ENCODE measurements around the gene ZNF516. TPM values are rescaled to one million over a fixed set of nuclear protein-coding genes. Genes with fewer than 3 reads are reported as not detected.

The ZNF516 gene
- total RNA-seq, 4 donors from 2014 or later: 20.5 to 55.4 (median 22.4) TPM

DNA sequence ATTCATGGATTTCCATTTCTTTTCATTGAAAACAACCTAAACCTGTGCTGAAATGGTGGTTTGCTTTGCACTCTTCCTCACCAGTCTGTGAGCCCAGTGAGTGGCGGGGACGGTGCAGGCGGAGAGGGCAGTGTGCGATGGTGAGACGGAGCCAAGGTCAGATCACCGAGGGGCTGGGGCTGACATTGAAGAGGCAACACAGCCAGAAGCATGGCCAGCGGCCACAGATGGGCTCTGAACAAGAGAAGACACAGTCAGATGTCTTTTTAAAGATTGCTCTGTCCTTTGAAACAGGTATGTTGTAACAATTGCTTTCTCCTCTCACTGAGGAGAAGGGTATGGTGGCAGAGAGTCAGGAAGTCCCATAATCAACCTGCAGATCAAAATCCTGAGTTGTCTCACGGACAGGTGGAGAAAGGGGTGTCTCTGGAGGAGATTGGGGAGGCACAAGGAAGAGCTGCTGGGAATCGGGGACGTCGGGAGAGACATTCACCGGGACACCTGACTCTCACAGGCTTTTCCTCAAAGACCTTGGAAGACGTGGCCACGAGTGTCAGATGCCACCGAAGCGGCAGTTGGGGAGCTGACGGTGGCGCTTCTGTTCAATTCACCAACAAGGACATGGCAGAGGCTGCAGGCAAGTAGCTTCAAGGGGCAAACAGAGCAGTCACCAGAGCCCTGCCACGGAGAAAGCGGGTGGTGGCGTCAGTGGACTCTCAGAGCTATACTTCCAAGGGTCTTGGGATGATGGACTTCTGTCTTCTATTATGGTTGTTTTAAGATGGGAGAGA lies 12.1 kb upstream of the ZNF516 start:
- Histone ChIP-seq H3K36me3 (no peaks in the 10 kb centered on the region), H3K27ac (no peak overlapping the region), H3K4me1 (no peaks in the 10 kb centered on the region), H3K9me3 (no peaks in the 10 kb centered on the region), H3K4me3 (no peak overlapping the region), H3K27me3 (no peaks in the 10 kb centered on the region)
- 93% methylated on average over 21 of the region's 21 CpGs for WGBS
- TF ChIP-seq POLR2AphosphoS5 (IDR thresholded peaks at IDR 0.05) (no peak), EP300 (IDR thresholded peaks at IDR 0.05) (no peak), POLR2A (IDR thresholded peaks at IDR 0.05) (no peak)
- TF ChIP-seq, protein P1, sequence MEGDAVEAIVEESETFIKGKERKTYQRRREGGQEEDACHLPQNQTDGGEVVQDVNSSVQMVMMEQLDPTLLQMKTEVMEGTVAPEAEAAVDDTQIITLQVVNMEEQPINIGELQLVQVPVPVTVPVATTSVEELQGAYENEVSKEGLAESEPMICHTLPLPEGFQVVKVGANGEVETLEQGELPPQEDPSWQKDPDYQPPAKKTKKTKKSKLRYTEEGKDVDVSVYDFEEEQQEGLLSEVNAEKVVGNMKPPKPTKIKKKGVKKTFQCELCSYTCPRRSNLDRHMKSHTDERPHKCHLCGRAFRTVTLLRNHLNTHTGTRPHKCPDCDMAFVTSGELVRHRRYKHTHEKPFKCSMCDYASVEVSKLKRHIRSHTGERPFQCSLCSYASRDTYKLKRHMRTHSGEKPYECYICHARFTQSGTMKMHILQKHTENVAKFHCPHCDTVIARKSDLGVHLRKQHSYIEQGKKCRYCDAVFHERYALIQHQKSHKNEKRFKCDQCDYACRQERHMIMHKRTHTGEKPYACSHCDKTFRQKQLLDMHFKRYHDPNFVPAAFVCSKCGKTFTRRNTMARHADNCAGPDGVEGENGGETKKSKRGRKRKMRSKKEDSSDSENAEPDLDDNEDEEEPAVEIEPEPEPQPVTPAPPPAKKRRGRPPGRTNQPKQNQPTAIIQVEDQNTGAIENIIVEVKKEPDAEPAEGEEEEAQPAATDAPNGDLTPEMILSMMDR (IDR thresholded peaks at IDR 0.05): no peak
- DNase-seq (ENCODE audit: low spot score in 2 of 2): no peak

DNA sequence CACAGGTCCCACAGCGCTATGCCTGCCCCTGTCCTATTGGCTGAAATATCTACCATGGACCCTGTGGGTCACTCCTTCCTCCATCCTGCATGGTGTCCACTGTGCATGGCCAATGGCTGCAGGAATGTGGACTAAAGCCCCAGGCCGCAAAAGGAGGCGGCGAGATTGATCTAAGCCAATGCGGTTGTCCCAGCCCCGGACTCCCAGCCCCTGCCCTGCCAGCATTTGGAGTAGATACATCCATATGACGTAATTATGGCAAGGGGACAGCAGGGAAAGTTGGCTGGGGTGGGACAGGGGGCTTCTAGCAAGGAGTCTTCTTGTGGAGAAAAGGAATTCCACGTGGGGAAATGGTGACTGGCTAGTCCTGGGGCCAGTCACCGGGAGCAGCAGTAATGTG lies 11.4 kb upstream of the ZNF516 start:
- no peaks in the 10 kb centered on the region for H3K27me3 ChIP-seq
- 92% methylated on average over 9 of the region's 9 CpGs for WGBS
- no peak overlapping the region for H3K4me3 ChIP-seq
- no peak overlapping the region for H3K27ac ChIP-seq
- H3K4me1 ChIP-seq: no peaks in the 10 kb centered on the region
- no peaks in the 10 kb centered on the region for H3K9me3 ChIP-seq
- H3K36me3 ChIP-seq: no peaks in the 10 kb centered on the region
- no peak for DNase-seq (ENCODE audit: low spot score in 2 of 2)
- TF ChIP-seq, protein P1 (IDR thresholded peaks at IDR 0.05): no peak
- TF ChIP-seq EP300 (IDR thresholded peaks at IDR 0.05) (no peak), POLR2A (IDR thresholded peaks at IDR 0.05) (no peak), POLR2AphosphoS5 (IDR thresholded peaks at IDR 0.05) (no peak)

DNA sequence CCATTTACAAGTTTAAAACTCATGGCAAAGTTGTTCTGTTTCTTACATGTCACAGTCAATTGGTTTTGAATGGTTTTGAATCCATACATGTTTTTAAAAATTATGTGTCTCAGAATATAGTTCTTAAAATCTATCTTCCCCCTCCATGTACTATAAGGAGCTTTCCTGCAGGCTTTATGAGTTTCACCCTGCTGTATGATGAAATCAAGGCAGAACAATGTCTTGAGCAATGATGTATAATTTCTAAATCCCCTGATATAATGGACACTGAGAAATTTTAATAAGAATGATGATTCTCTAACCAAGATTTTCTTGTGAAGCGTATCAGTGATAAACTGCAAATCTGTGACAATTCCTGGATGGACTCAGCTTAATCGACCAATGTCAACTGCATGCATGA lies 10.6 kb upstream of the ZNF516 start:
- WGBS: 92% methylated on average over 2 of the region's 2 CpGs

DNA sequence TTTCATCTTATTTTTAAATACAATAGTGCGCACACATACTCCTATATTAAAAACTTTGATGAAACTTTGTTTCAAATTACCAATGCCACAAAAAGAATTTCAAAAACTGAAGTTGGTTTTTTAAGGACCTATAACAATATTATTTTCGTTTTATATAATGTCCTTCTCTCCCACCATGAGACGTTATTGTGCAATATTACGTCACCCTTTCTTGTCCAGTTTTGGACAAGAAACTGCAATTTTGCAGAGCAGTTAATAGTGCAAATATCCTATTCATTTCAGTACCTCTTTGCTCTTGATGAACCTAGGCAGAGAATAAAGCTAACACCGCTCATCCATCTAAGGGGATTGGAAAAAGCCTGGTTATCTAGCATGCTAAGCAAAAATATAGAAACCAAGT lies 9.7 kb upstream of the ZNF516 start:
- WGBS: 73% methylated on average over 5 of the region's 5 CpGs
- DNase-seq (ENCODE audit: low spot score in 2 of 2): no peak
- TF ChIP-seq EP300 (IDR thresholded peaks at IDR 0.05) (no peak), POLR2AphosphoS5 (IDR thresholded peaks at IDR 0.05) (no peak), POLR2A (IDR thresholded peaks at IDR 0.05) (no peak)
- TF ChIP-seq, protein P1 (IDR thresholded peaks at IDR 0.05): no peak
- no peaks in the 10 kb centered on the region for H3K36me3 ChIP-seq
- H3K4me3 ChIP-seq: no peak overlapping the region
- no peak overlapping the region for H3K27ac ChIP-seq
- H3K27me3 ChIP-seq: no peaks in the 10 kb centered on the region
- no peaks in the 10 kb centered on the region for H3K9me3 ChIP-seq
- no peaks in the 10 kb centered on the region for H3K4me1 ChIP-seq

More for the DNA sequence above, 10.6 kb upstream of the ZNF516 start:
- H3K4me3 ChIP-seq: no peak overlapping the region
- TF ChIP-seq POLR2AphosphoS5 (IDR thresholded peaks at IDR 0.05): no peak
- no peak for TF ChIP-seq EP300 (IDR thresholded peaks at IDR 0.05)
- TF ChIP-seq, protein P1 (IDR thresholded peaks at IDR 0.05): no peak
- TF ChIP-seq POLR2A (IDR thresholded peaks at IDR 0.05): no peak
- H3K4me1 ChIP-seq: no peaks in the 10 kb centered on the region
- H3K27ac ChIP-seq: no peak overlapping the region
- H3K27me3 ChIP-seq: no peaks in the 10 kb centered on the region
- H3K9me3 ChIP-seq: no peaks in the 10 kb centered on the region
- no peaks in the 10 kb centered on the region for H3K36me3 ChIP-seq
- DNase-seq (ENCODE audit: low spot score in 2 of 2): no peak

DNA sequence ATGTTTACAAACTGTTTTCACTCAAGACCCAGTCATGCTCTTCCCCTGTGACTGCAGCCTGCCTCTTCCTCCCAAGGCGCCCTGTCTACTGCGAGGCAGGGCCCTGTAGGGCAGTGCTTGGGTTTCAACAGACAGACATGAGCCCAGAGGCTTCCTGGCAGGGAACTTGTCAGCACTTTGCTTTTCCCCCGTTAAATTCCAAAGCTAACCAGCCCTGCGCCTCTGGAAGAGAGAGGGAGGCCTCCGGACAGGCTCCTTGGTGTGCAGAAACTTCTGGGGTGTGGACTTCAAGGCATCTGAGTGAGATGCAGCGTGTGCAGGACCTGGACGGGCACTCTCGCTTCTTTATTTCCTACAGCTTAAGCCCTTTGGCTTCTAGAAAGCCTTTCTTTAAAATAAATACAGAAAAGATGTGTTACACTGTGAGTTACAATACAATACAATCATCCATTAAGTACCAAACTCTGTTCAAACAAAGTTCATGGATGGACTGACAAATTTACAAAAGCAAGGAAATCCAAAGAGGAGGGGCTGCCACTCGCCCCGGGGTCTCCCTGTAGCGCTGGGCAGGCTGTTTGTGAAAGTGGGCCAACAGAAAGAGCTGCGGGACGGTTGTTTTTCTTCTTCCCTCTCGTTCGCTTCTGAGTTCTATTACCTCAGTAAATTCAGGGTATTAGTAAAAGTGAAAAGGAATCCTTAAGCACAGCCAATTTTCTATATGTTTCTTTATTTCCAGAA lies 8.8 kb upstream of the ZNF516 start:
- Histone ChIP-seq H3K27me3 (no peaks in the 10 kb centered on the region), H3K4me3 (no peak overlapping the region), H3K9me3 (no peaks in the 10 kb centered on the region), H3K36me3 (no peaks in the 10 kb centered on the region), H3K27ac (no peak overlapping the region), H3K4me1 (no peaks in the 10 kb centered on the region)
- no peak for TF ChIP-seq POLR2AphosphoS5 (IDR thresholded peaks at IDR 0.05)
- TF ChIP-seq, protein P1 (IDR thresholded peaks at IDR 0.05): no peak
- no peak for TF ChIP-seq POLR2A (IDR thresholded peaks at IDR 0.05)
- TF ChIP-seq EP300 (IDR thresholded peaks at IDR 0.05): no peak
- WGBS: 75% methylated on average over 15 of the region's 15 CpGs
- no peak for DNase-seq (ENCODE audit: low spot score in 2 of 2)
